Chondrocyte (in vitro differentiated cells): ENCODE results near the gene TSPAN9. TPM values are rescaled to one million over a fixed set of nuclear protein-coding genes. Genes with fewer than 3 reads are reported as not detected.
A peak's percentile ranks its signal among the peaks of the same experiment; 100 is the strongest.

ENCODE experiments used
- DNase-seq: peaks from one replicate; pipeline ENCODE4 v3.0.0; 2021; ENCODE audit warnings: mixed read lengths, low spot score
- H3K27ac Mint-ChIP-seq: one replicate; pipeline ENCODE4 v1.8.0; 2021; ENCODE audit warnings: mild to moderate bottlenecking, moderate library complexity, mixed read lengths; ENCODE audit not compliant: unreplicated experiment
- H3K27me3 Mint-ChIP-seq: 2 replicates; pipeline ENCODE4 v1.8.0; 2021; ENCODE audit warnings: low read depth, mixed read lengths
- H3K36me3 Mint-ChIP-seq: 2 replicates; pipeline ENCODE4 v1.8.0; 2021; ENCODE audit warnings: low read depth, mixed read lengths
- H3K4me1 Mint-ChIP-seq: 2 replicates; pipeline ENCODE4 v1.8.0; 2021; ENCODE audit warnings: low read depth, mild to moderate bottlenecking, mixed read lengths
- H3K4me3 Mint-ChIP-seq: one replicate; pipeline ENCODE4 v1.8.0; 2021; ENCODE audit warnings: mild to moderate bottlenecking, moderate library complexity, mixed read lengths; ENCODE audit not compliant: unreplicated experiment
- H3K9me3 Mint-ChIP-seq: 2 replicates; pipeline ENCODE4 v1.8.0; 2021; ENCODE audit warnings: low read depth, mixed read lengths
- CTCF ChIP-seq: fragments of 200-600 bp; sonication (generic); IDR thresholded peaks from 2 replicates; pipeline ENCODE4 v1.5.0; 2021; ENCODE audit warnings: antibody characterized with exemption, mild to moderate bottlenecking, moderate library complexity
- total RNA-seq: library from RNA; stranded (reverse); gene quantifications from 3 replicates; pipeline ENCODE4 v1.2.1, GENCODE V29; 2021

Gene TSPAN9
- total RNA-seq, 1 donor from 2014 or later = 50.4 TPM

- Mint-ChIP-seq H3K4me1 (peaks cover 69% of the 10 kb centered on the region), H3K27ac (peak overlapping the region; percentile 88), H3K4me3 (peak overlapping the region; percentile 35), H3K36me3 (peaks cover 4% of the 10 kb centered on the region), H3K9me3 (no peaks in the 10 kb centered on the region), H3K27me3 (no peaks in the 10 kb centered on the region)
- DNase-seq = peak; percentile 71
- TF ChIP-seq CTCF = no peak
These were observed 55.6 kb downstream of the TSPAN9 start for GRCh38 chr12:3132636-3133404.

DNA sequence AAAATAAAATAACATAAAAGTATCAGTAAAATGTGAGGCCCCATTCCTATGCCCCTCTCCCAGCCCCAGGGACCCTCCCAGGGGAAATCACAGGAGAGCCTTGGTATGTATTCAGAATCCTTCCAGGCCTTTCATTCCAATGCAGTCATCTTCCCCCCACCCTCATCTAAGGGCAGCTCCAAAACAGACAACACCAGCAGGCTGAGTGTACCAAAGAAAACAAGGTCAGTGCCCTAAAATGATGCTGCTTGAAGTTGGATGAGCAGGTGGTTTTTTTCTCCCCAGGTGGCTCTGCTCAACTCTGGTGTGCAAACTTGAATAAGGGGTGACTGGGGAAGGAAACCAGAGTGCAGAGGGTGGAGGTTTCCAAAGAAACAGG is 56.2 kb downstream of the TSPAN9 start:
- Mint-ChIP-seq H3K4me1 (peaks cover 75% of the 10 kb centered on the region), H3K9me3 (no peaks in the 10 kb centered on the region), H3K27ac (peak overlapping the region; percentile 57), H3K4me3 (no peak overlapping the region), H3K36me3 (peaks cover 4% of the 10 kb centered on the region), H3K27me3 (no peaks in the 10 kb centered on the region)
- peak; percentile 39 for DNase-seq
- TF ChIP-seq CTCF = no peak

- Mint-ChIP-seq H3K27ac (no peak overlapping the region), H3K4me3 (no peak overlapping the region), H3K36me3 (peaks cover 2% of the 10 kb centered on the region), H3K4me1 (peaks cover 81% of the 10 kb centered on the region), H3K27me3 (no peaks in the 10 kb centered on the region), H3K9me3 (no peaks in the 10 kb centered on the region)
- DNase-seq = no peak
- no peak for TF ChIP-seq CTCF
These were observed 56.9 kb downstream of the TSPAN9 start for GRCh38 chr12:3134126-3134525.

DNA sequence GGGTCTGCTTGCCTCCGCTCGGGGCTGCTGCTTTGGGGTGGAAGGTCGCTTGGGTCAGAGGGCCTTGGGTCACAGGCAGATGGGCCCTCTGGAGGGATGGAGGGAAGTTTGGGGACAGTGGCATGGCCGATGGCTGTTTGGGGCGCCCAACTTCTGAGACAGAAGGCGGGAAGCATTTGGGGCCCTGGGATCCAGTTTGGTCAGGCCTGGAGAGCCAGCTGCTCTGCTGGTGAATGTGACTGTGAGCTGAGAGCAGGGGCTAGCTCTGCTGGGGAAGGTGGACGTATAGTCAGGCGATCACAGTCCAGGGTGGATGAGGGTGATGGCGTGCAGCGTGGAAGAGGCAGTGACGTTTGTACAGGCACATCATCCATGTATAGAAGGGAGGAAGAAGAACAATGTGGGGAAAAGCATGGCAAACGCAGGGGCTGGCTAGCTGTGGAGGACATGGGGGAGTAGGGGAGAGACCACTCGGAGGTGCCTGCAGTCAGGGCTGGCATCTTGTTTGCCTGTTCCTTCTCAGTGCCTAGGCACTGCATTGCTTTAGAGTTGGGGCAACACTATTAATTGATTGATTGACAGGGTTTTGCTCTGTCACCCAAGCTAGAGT is 57.5 kb downstream of the TSPAN9 start:
- peak; percentile 68 for DNase-seq
- H3K27me3 Mint-ChIP-seq = no peaks in the 10 kb centered on the region
- peaks cover 79% of the 10 kb centered on the region for H3K4me1 Mint-ChIP-seq

More for the DNA sequence above, 57.5 kb downstream of the TSPAN9 start:
- Mint-ChIP-seq H3K9me3 (no peaks in the 10 kb centered on the region), H3K36me3 (no peaks in the 10 kb centered on the region), H3K27ac (no peak overlapping the region), H3K4me3 (no peak overlapping the region)
- no peak for TF ChIP-seq CTCF
